Activated T-cell treated with anti-CD3 and anti-CD28 coated beads for 48 hours (primary cell): ENCODE data around the gene SGPP1.
"Not testable (repeated sequence)": the region's sequence is repeated elsewhere in the genome, so short reads cannot be mapped to it uniquely, and the experiment has no call there.

Experiments used
- DNase-seq: peaks from one replicate; pipeline ENCODE4 v3.0.0-alpha.2; 2020; ENCODE audit warnings: low read depth

SGPP1 gene

GRCh38 chr14:63673886-63674497, 53.9 kb downstream of the SGPP1 start:
- no peak for DNase-seq

DNA sequence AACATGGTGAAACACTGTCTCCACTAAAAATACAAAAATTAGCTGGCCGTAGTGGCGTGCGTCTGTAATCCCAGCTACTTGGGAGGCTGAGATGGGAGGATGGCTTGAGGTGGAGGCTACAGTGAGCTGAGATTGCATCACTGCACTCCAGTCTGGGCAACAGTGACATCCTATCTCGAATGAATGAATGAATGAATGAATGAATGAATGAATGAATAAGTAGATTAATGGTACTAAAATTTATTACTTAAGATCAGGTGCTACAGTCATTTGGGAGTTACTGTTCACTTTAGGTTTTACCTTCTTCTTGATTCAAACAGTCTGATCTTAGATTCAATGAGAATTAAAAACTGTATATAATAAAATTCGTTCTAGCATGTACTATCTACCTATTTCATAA, 54.6 kb downstream of the SGPP1 start:
- no peak for DNase-seq

GRCh38 chr14:63672417-63673180, 55.3 kb downstream of the SGPP1 start:
- no peak for DNase-seq

- DNase-seq = no peak
Measured at GRCh38 chr14:63671987-63672386, 55.9 kb downstream of the SGPP1 start.

- no peak for DNase-seq
Measured at GRCh38 chr14:63670692-63671091, 57.2 kb downstream of the SGPP1 start.

DNA sequence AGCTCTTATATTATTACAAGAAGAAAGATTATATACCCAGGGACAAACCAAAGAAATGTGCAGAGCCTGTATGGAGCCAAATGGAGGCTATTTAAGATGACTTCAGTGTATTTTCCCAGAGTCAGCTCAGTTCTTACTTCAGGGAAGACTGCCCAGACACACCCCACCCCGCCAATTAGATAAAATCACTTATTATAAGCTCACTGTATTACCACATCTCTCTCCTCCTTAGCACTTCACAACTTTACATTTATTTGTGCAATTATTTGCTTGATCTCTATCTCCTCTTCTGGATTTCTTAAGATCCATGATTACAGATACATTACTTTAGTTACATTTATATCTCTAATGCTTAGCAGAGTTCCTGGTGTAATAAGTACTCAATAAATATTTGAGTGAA, 61.5 kb downstream of the SGPP1 start:
- DNase-seq = no peak

- DNase-seq = no peak
Measured at GRCh38 chr14:63663428-63664341, 64.2 kb downstream of the SGPP1 start.

- DNase-seq = no peak
Measured at GRCh38 chr14:63662776-63663175, 65.1 kb downstream of the SGPP1 start.

DNA sequence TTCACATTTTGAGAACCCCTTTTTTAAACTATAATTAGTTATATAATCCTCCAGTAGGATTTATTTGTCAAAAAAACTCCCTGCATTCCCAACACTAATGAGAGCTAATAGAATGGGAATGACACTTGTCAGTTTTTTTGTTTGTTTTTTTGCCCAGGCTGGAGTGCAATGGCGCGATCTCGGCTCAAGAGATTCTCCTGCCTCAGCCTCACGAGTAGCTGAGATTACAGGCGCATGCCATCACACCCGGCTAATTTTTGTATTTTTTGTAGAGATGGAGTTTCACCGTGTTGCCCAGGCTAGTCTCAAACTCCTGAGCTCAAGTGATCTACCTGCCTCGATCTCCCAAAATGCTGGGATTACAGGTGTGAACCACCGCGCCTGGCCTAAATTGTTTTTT, 66.0 kb downstream of the SGPP1 start:
- DNase-seq = not testable (repeated sequence)

GRCh38 chr14:63659726-63660125, 68.1 kb downstream of the SGPP1 start:
- DNase-seq = no peak

DNA sequence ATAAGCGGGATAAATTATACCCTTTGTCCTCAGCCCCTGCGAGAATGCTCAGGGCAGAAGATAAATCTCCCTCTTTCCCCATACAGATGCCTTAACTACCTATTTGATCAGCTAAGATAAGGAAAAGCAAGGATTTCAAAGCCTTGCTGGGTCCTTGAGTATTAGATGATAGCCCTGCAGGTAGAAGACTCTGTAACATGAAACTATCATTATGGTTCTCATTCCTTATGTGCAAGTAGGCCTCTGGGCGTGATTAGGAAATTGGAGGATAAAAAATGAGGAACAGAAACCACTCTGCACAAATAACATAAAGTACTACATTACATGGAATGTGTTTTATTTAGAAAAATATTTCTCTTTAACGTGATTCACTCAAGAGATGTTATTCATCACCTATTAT, 71.7 kb downstream of the SGPP1 start:
- DNase-seq = no peak

DNA sequence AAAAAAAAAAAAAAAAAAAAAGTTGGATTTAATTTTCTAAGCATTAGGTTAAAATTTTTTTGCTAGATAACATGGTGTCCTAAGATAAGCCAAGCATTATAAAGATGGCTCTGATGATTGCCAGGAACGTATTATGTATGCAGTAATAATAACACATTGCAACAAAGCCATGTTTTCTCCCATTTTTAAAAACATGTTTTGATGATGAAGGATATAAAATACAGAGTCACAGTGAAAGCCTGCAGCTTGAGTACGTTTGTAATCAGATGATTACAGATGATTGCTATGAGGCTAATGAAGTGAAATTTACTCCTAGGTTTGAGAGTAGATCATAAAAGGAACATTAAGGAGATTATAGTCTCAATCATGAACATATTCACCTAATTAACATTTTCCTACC, 72.9 kb downstream of the SGPP1 start:
- DNase-seq = no peak

DNA sequence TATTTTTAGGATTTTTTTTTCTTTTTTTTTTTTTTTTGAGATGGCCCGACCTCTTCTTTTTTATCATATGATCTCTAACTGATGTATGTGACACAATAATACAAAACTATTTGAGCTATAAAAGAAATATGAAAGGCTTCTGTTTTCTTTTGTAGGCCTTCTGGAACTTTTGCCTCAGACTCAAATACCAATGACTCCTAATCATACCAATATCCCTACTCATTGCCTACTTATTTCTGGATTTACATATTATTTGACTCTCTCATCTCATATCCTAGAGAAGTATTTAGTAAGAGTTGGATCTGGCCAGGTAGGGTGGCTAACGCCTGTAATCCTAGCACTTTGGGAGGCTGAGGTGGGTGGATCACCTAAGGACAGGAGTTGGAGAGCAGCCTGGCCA, 73.5 kb downstream of the SGPP1 start:
- no peak for DNase-seq

- DNase-seq = no peak
Measured at GRCh38 chr14:63652406-63652805, 75.5 kb downstream of the SGPP1 start.

- peak; percentile 13 for DNase-seq
Measured at GRCh38 chr14:63650256-63650952, 77.5 kb downstream of the SGPP1 start.

DNA sequence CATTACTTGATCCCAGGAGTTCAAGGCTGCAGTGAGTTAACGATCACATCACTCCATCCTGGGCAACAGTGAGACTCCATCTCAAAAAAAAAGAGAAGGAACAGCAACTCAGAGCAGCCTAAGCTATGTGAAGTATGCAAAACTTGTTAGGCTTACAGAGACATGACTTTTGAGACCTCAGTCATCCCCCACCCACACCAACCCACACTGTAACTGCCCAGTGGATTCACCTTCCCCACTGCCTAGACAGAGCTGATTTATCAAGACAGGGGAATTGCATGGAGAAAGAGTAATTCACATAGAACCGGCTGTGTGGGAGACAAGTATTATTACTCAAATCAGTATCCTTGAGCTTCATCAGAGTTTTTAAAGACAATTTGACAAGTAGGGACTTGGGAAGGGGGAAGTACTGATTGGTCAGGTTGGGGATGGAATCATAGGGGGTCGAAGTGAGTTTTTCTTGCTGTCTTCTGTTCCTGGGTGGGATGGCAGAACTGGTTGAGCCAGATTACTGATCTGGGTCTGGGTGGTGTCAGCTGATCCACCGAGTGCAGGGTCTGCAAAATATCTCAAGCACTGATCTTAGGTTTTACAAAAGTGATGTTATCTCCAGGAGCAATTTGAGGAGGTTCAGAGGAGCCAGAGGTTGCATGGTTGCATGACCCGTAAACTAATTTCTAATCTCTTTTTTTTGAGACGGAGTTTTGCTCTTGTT, 80.0 kb downstream of the SGPP1 start:
- DNase-seq = no peak

- DNase-seq = no peak
Measured at GRCh38 chr14:63644741-63645140, 83.1 kb downstream of the SGPP1 start.

GRCh38 chr14:63642656-63643382, 85.0 kb downstream of the SGPP1 start:
- DNase-seq = no peak

- peak; percentile 59 for DNase-seq
Measured at GRCh38 chr14:63642229-63642611, 85.6 kb downstream of the SGPP1 start.

DNA sequence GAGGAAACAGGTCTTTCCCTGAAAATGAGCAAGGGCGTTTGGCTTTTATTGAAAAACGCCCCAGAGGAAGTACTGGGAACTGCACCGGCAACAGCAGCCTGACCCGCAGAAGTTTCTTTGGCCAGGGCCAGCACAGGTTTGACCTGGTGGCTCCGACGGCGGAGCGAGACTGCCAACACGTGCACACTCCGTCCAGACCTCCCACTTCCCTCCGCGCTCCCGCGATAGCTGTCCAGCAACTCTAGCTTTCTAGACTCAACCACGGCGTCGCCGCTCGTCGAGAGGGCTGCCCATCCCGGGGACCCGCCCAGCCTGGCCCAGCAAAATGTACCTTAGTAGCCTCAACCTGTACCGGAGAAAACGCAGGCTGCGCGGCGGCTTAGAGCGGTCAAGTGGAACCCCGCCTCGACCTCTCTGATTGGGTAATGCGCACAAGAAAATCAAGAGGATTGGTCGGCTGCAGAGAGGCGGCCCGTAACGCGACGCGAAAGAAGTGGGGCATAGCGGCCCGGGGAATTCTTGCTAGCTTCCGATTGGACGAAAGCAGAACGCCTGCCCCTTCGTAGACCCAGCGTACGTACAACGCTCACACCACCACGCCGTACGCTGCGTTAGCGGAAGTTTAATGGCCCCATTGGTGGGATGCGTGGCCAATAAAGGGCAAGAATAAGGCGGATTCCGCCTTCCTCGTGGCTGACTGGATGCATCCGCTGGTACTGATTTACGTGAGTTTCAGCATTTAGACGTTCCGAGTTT, 86.2 kb downstream of the SGPP1 start, which contains the start of gene WDR89:
Gene WDR89, minus strand, starts transcription at position 399 of the 756 bp plus-strand sequence. CDS start 41,929 bp downstream, outside the sequence.
- DNase-seq = peak; percentile 91
